BE2C (cell line): Measurements from ENCODE around the gene HIVEP2.

ENCODE experiments used
- DNase-seq: peaks from one replicate; pipeline ENCODE4 v3.0.0-alpha.2; 2020
- H3K27me3 ChIP-seq: fragments of 250-450 bp; sonication (Bioruptor Pico); 2 replicates; pipeline ENCODE4 v1.5.1; 2020; ENCODE audit warnings: mild to moderate bottlenecking
- H3K36me3 ChIP-seq: fragments of 250-450 bp; sonication (Bioruptor Pico); 2 replicates; pipeline ENCODE4 v1.5.1; 2020; ENCODE audit warnings: mild to moderate bottlenecking
- H3K4me1 ChIP-seq: fragments of 250-450 bp; sonication (Bioruptor Pico); 2 replicates; pipeline ENCODE4 v1.5.1; 2020
- H3K4me3 ChIP-seq: 2 replicates; pipeline ENCODE4 v1.5.1; 2011; ENCODE audit warnings: low read depth, low read length
- H3K9me3 ChIP-seq: fragments of 250-450 bp; sonication (Bioruptor Pico); 2 replicates; pipeline ENCODE4 v1.5.1; 2020
- CTCF ChIP-seq: IDR thresholded peaks from 2 replicates; pipeline ENCODE4 v1.5.1; 2012; ENCODE audit warnings: mild to moderate bottlenecking, low read depth, low read length

HIVEP2 gene

GRCh38 chr6:142879076-142879475 lies 65.9 kb downstream of the HIVEP2 start:
- H3K4me3 ChIP-seq, result no peak overlapping the region
- H3K9me3 ChIP-seq, result no peaks in the 10 kb centered on the region
- no peaks in the 10 kb centered on the region for H3K27me3 ChIP-seq
- TF ChIP-seq CTCF, result no peak
- no peaks in the 10 kb centered on the region for H3K36me3 ChIP-seq
- H3K4me1 ChIP-seq, result no peaks in the 10 kb centered on the region
- no peak for DNase-seq

- Histone ChIP-seq H3K9me3 (no peaks in the 10 kb centered on the region), H3K27me3 (no peaks in the 10 kb centered on the region), H3K36me3 (no peaks in the 10 kb centered on the region), H3K4me1 (no peaks in the 10 kb centered on the region), H3K4me3 (no peak overlapping the region)
- TF ChIP-seq CTCF, result no peak
- no peak for DNase-seq
Observed at GRCh38 chr6:142878407-142878806, 66.6 kb downstream of the HIVEP2 start.

GRCh38 chr6:142874676-142875075 lies 70.3 kb downstream of the HIVEP2 start:
- H3K36me3 ChIP-seq, result no peaks in the 10 kb centered on the region
- no peaks in the 10 kb centered on the region for H3K4me1 ChIP-seq
- no peaks in the 10 kb centered on the region for H3K9me3 ChIP-seq
- no peak for TF ChIP-seq CTCF
- DNase-seq, result no peak
- no peak overlapping the region for H3K4me3 ChIP-seq
- no peaks in the 10 kb centered on the region; the same call in 1 of the 2 replicates for H3K27me3 ChIP-seq

- Histone ChIP-seq H3K4me1 (peaks cover 2% of the 10 kb centered on the region; the same call in 1 of the 2 replicates), H3K4me3 (no peak overlapping the region), H3K27me3 (no peaks in the 10 kb centered on the region; the same call in 1 of the 2 replicates), H3K36me3 (no peaks in the 10 kb centered on the region), H3K9me3 (no peaks in the 10 kb centered on the region)
- no peak for DNase-seq
- no peak for TF ChIP-seq CTCF
Observed at GRCh38 chr6:142872376-142872775, 72.6 kb downstream of the HIVEP2 start.

- Histone ChIP-seq H3K9me3 (no peaks in the 10 kb centered on the region), H3K27me3 (no peaks in the 10 kb centered on the region; the same call in 1 of the 2 replicates), H3K4me1 (peaks cover 2% of the 10 kb centered on the region; the same call in 1 of the 2 replicates), H3K36me3 (no peaks in the 10 kb centered on the region), H3K4me3 (no peak overlapping the region)
- DNase-seq, result no peak
- TF ChIP-seq CTCF, result no peak
Observed at GRCh38 chr6:142871910-142872331, 73.1 kb downstream of the HIVEP2 start.

DNA sequence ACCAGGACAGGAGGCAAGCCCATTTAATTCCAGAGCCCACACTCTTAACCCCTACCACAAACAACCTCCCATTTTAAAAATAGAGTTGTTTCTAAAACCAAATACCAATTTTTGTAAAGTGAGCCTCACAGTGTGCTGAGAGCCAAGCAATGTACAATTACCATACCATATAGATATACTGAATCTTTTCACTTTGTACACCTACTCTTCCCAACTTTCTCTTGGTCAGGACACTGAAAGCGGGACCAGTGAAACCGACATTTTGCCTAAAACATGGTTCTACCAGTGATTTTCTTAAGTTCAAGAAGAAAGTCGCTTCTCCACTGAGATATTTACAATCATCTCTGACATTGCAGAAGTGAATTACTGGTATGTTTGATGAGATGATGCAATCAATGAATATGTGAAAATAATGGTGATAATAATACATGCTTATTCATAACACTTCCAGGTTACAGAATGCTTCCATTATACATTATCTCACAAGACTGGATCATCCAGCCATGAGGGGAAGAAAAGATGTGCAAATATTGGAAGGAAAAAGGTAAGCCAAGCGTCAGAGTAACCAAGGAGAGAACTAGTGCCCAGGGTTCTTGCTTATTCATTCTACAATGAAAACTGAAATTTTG lies 74.1 kb downstream of the HIVEP2 start:
- no peak for DNase-seq
- peaks cover 2% of the 10 kb centered on the region; the same call in 1 of the 2 replicates for H3K4me1 ChIP-seq
- no peaks in the 10 kb centered on the region for H3K9me3 ChIP-seq
- no peak overlapping the region for H3K4me3 ChIP-seq
- H3K27me3 ChIP-seq, result no peaks in the 10 kb centered on the region; the same call in 1 of the 2 replicates
- H3K36me3 ChIP-seq, result no peaks in the 10 kb centered on the region
- no peak for TF ChIP-seq CTCF
